Suprapubic skin (tissue), 4 donors: ENCODE data around the gene RPH3AL.

Source experiments
- CTCF ChIP-seq, 2 donors: fragments of 200-600 bp in 1 of 2; fragments of 450-650 bp in 1 of 2; sonication (generic) in 1 of 2; IDR thresholded peaks; one replicate each; pipeline ENCODE4 v1.5.1; 2016 to 2019; ENCODE audit warnings: antibody characterized with exemption in 2 of 2, mild to moderate bottlenecking in 1 of 2, moderate library complexity in 1 of 2
- POLR2A ChIP-seq, 2 donors: fragments of 450-650 bp; IDR thresholded peaks; one replicate each; pipeline ENCODE4 v1.6.1; 2017; ENCODE audit warnings: antibody characterized with exemption in 2 of 2, mild to moderate bottlenecking in 2 of 2, moderate library complexity in 2 of 2
- POLR2AphosphoS5 ChIP-seq, 3 donors: sonication (generic); formaldehyde crosslinking; IDR thresholded peaks; one replicate each; pipeline ENCODE4 v1.6.1; 2017; ENCODE audit warnings: antibody characterized with exemption in 3 of 3

DNA sequence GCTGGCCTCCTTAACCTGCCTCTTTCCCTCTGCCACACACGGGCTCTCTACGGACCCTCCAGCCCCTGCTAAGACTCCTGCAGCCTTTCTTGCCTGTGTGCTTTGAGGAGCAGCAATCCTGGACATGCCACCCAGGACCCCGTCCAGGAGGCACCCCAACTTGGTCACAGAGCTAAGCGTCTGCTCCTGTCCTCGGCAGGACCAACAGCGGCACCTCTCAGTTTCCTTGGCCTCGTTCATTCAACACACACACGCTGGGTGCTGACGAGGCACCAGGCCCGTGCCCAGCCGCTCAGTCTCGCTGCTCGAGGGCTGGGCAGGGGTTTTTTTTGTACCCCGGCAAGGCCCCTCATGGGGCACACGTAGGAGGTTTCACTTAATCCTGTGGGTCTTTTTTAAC lies 15.2 kb downstream of the RPH3AL start:
- no peak for TF ChIP-seq CTCF (IDR thresholded peaks at IDR 0.05)
- TF ChIP-seq POLR2AphosphoS5 (IDR thresholded peaks at IDR 0.05), result no peak
- no peak for TF ChIP-seq POLR2A (IDR thresholded peaks at IDR 0.05)
